T-cell (primary cell): ENCODE measurements around the gene RPTOR. TPM values are rescaled to one million over a fixed set of nuclear protein-coding genes. Genes with fewer than 3 reads are reported as not detected.

Source experiments
- ATAC-seq, 4 experiments: fragments of 200-7000 bp in 3 of 4; fragments of 150-1000 bp in 1 of 4; cut with Tn5 transposase; replicated peaks in 1 of 4; 1 replicate in 3 of 4; 2 replicates in 1 of 4; pipeline ENCODE4 v1.10.0; 2021; ENCODE audit warnings: moderate library complexity in 3 of 4, mild to moderate bottlenecking in 2 of 4, moderate number of reproducible peaks in 1 of 4
- CTCF ChIA-PET, 2 donors: fragments of 300-600 bp; sonication (Branson Sonifier 250); formaldehyde crosslinking; loops; one replicate each; lab custom pipeline; 2022; ENCODE audit warnings: antibody characterized with exemption in 2 of 2; lab: Charles Lee
- POLR2A ChIA-PET, 2 donors: fragments of 300-600 bp; sonication (Branson Sonifier 250); formaldehyde crosslinking; loops; one replicate each; lab custom pipeline; 2022; ENCODE audit warnings: antibody characterized with exemption in 2 of 2; lab: Charles Lee
- DNase-seq, 35 experiments: peaks; one replicate each; pipeline versions ENCODE4 v3.0.0 to v3.0.0-alpha.2; 2013 to 2023
- H3K27ac ChIP-seq: one replicate; pipeline ENCODE4 v1.5.1; 2013; ENCODE audit warnings: low read length
- H3K27me3 ChIP-seq, 2 experiments: replicated peaks in 1 of 2; 1 replicate in 1 of 2; 2 replicates in 1 of 2; pipeline versions ENCODE4 v1.6.1 to v1.7.0; 2013; ENCODE audit warnings: low read length in 1 of 2, mixed read lengths in 1 of 2; ENCODE audit not compliant: control insufficient read depth in 2 of 2, insufficient read depth in 2 of 2; ENCODE audit errors: extremely low read depth in 1 of 2
- H3K36me3 ChIP-seq, 2 donors: 1 replicate in 1 of 2; 2 replicates in 1 of 2; pipeline versions ENCODE4 v1.6.1 to v1.7.0; 2013; ENCODE audit warnings: low read length in 1 of 2; ENCODE audit not compliant: control insufficient read depth in 2 of 2, insufficient read depth in 1 of 2; ENCODE audit errors: extremely low read depth in 1 of 2
- H3K4me1 ChIP-seq, 2 experiments: 1 replicate in 1 of 2; 2 replicates in 1 of 2; pipeline versions ENCODE4 v1.6.1 to v1.7.0; 2013; ENCODE audit warnings: low read length in 2 of 2, mixed read lengths in 1 of 2; ENCODE audit not compliant: insufficient read depth in 2 of 2, control insufficient read depth in 1 of 2; ENCODE audit errors: extremely low read depth in 1 of 2
- H3K4me3 ChIP-seq, 2 donors: 1 replicate in 1 of 2; 2 replicates in 1 of 2; pipeline versions ENCODE4 v1.5.1 to v1.7.0; 2013; ENCODE audit warnings: mild to moderate bottlenecking in 2 of 2, low read length in 1 of 2, moderate library complexity in 1 of 2; ENCODE audit not compliant: control insufficient read depth in 1 of 2; ENCODE audit errors: extremely low read depth in 1 of 2
- H3K9me3 ChIP-seq: 2 replicates; pipeline ENCODE4 v1.7.0; 2013
- H3K27ac Mint-ChIP-seq, 2 donors: one replicate each; pipeline ENCODE4 v1.8.0; 2020 to 2021; ENCODE audit warnings: mild to moderate bottlenecking in 2 of 2, mixed read lengths in 2 of 2
- H3K27me3 Mint-ChIP-seq, 2 donors: one replicate each; pipeline ENCODE4 v1.8.0; 2021 to 2022; ENCODE audit warnings: mixed read lengths in 2 of 2
- H3K36me3 Mint-ChIP-seq: one replicate; pipeline ENCODE4 v1.8.0; 2021; ENCODE audit warnings: mixed read lengths
- H3K4me1 Mint-ChIP-seq, 3 donors: one replicate each; pipeline ENCODE4 v1.8.0; 2020 to 2022; ENCODE audit warnings: mixed read lengths in 3 of 3, mild to moderate bottlenecking in 1 of 3
- H3K4me3 Mint-ChIP-seq, 3 donors: one replicate each; pipeline ENCODE4 v1.8.0; 2020 to 2022; ENCODE audit warnings: mild to moderate bottlenecking in 3 of 3, mixed read lengths in 3 of 3, moderate library complexity in 3 of 3
- H3K9me3 Mint-ChIP-seq, 3 donors: one replicate each; pipeline ENCODE4 v1.8.0; 2020 to 2022; ENCODE audit warnings: mixed read lengths in 3 of 3
- WGBS: methylation state at CpG from one replicate; pipeline ENCODE4 v1.1.5; 2013; ENCODE audit warnings: missing lambda C conversion rate; ENCODE audit not compliant: insufficient coverage; 5-methylcytosine and 5-hydroxymethylcytosine counted together
- total RNA-seq, 35 experiments: library from RNA in 6 of 35; stranded (reverse) in 6 of 35; fragments of 120-200 nt in 1 of 35; gene quantifications; one replicate each; pipeline versions ENCODE4 v1.2.1 to v1.2.4 and lab custom pipeline; 2013 to 2026

Gene RPTOR
- total RNA-seq, 5 donors from 2014 or later (not counting 1 experiment from before 2014, with no cell fraction given): 59.4 to 76.8 (median 71.4) TPM

DNA sequence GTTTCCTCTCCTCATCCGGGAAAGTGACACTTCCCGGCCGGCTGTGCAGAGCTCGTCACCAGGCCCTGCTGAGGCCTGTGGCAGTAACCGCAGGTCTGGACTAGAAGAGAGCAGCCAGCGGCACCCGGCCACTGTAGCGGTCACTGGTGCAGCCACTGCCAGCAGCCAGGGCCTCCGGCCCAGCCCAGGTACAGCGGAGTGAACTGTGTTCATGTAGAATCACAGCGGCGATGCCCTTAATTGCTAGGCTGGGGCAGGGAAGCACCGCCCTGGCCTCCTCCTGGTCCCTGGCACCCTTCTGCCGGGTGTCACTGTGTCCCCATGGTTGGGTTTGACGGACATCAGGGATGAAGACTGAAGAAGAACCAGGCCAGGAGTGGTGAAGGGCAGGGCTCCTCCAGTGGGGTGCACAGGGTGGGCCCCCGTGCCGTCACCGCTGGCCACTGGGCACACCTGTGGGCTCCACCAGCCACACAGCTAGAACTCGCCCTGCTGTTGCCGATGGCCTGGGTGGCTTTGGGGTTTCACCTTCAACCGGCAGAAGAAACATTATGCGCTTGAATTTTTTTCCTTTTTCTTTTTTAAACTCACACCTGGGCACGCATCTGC lies 281.8 kb downstream of the RPTOR start:
- no peak for DNase-seq
- Mint-ChIP-seq H3K27me3 (no peaks in the 10 kb centered on the region), H3K27ac (no peak overlapping the region), H3K36me3 (peaks cover 24% of the 10 kb centered on the region), H3K9me3 (no peaks in the 10 kb centered on the region), H3K4me1 (peaks cover 12 to 21% (median 18%) of the 10 kb centered on the region in 3 donors), H3K4me3 (peak overlapping the region in 1 of 3 donors; percentile 23)
- ChIA-PET POLR2A (no interaction called here), CTCF (no interaction called here)
- no peak for ATAC-seq
- peaks cover 11 to 55% of the 10 kb centered on the region in 2 donors for H3K36me3 ChIP-seq
- no peak overlapping the region for H3K27ac ChIP-seq
- H3K4me1 ChIP-seq: peaks cover 0 to 11% of the 10 kb centered on the region in 2 experiments
- no peaks in the 10 kb centered on the region for H3K9me3 ChIP-seq
- 95% methylated on average over 22 of the region's 23 CpGs for WGBS
- H3K4me3 ChIP-seq: no peak overlapping the region
- no peaks in the 10 kb centered on the region for H3K27me3 ChIP-seq

DNA sequence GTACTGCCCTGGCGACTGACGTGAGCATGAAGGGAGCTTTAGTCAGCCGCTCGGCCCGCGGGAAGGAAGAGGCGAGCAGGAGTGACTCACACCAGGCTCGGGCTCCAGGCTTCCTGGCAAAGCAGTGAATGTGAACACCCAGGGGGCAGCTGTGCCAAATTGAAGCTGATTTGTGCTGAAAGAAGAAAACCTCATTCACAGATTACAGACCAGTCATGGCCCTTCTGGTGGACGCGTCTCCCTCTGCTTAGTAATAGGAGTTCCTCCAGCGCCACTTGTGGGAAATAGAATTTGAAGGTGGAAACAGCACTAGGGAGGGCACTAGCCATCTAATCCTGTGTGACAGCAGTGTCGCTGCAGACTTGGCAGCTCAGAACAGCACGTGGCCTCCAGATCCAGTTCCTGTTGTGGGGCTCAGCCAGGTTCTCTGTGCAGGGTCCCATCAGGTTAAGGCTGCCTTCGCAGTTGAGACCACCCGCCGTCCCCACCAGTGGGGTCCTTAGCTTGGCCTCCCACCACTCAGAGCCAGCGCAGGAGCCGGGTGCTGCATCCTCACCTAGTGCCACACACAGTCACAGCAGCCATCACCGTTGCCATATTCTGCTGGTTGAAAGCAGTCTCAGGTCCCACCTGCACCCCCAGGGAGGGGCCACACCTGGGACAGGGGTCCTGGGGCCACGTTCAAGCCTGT lies 282.5 kb downstream of the RPTOR start:
- WGBS: 91% methylated on average over 15 of the region's 20 CpGs
- H3K27me3 Mint-ChIP-seq: no peaks in the 10 kb centered on the region
- no peaks in the 10 kb centered on the region for H3K9me3 Mint-ChIP-seq
- Histone ChIP-seq H3K4me1 (peaks cover 2 to 16% of the 10 kb centered on the region in 2 experiments), H3K27ac (no peak overlapping the region), H3K9me3 (no peaks in the 10 kb centered on the region), H3K27me3 (no peaks in the 10 kb centered on the region), H3K36me3 (peaks cover 11 to 52% of the 10 kb centered on the region in 2 donors), H3K4me3 (no peak overlapping the region)
- H3K36me3 Mint-ChIP-seq: peaks cover 18% of the 10 kb centered on the region
- ChIA-PET CTCF (no interaction called here), POLR2A (no interaction called here)
- DNase-seq (no peak), ATAC-seq (peak in 1 of 4 experiments; percentile 39)
- no peak overlapping the region for H3K27ac Mint-ChIP-seq
- H3K4me3 Mint-ChIP-seq: peak overlapping the region in 1 of 3 donors; percentile 23
- peaks cover 18 to 28% (median 19%) of the 10 kb centered on the region in 3 donors for H3K4me1 Mint-ChIP-seq

DNA sequence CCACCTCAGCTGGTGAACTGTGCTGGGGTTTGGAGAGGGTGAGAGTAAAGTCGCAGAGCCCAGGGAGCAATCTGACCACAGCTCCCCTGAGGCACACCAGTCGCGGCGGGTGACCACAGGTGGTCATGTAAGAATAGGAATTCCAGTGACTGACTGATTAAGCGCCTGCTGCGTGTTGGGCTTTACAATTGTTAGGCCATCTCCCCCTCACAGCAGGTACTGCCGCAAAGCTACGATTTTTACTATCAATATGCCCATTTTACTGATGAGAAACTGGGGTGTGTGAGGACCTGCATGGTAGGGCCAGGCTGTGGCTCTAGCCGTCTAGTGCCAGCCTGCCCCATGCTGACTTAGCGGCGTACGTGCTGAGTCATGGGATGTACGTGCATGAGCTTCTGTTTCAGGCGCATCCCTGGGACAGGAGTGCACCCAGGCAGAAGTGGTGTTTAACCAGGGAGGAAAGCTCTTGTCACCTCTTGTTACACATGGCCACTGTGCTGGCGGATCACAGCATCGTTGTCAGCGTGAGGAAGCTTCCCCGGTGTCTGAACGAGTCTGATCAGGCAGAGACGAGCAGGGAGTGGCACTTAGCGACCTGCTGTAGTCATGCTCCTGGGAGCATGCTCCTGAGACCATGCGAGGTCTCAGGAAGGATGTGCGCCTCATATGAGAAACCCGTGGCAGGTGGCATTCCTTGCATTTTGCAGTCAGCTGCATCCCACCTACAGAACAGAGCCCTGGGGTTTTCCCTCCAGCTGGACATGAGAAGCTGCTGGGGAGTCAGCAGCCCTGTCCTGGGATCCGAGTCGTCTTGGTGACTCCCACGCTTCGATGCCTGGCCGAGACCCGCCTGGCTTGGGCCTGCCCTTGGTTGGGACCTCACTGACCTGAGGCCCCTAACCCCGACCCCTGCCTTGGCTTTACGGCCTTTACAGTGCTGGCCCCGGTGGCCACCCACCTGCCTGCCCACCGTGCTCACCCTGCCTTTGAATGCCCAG lies 283.3 kb downstream of the RPTOR start:
- DNase-seq (no peak), ATAC-seq (no peak)
- Histone ChIP-seq H3K27ac (no peak overlapping the region), H3K9me3 (no peaks in the 10 kb centered on the region), H3K27me3 (no peaks in the 10 kb centered on the region), H3K4me3 (no peak overlapping the region), H3K4me1 (peaks cover 9 to 24% of the 10 kb centered on the region in 2 experiments), H3K36me3 (peaks cover 10 to 44% of the 10 kb centered on the region in 2 donors)
- POLR2A ChIA-PET: no interaction called here
- H3K4me1 Mint-ChIP-seq: peaks cover 20 to 34% (median 25%) of the 10 kb centered on the region in 3 donors
- no peak overlapping the region for H3K27ac Mint-ChIP-seq
- whole genome bisulfite sequencing: 94% methylated on average over 26 of the region's 34 CpGs
- no peaks in the 10 kb centered on the region for H3K9me3 Mint-ChIP-seq
- CTCF ChIA-PET: no interaction called here
- no peak overlapping the region for H3K4me3 Mint-ChIP-seq
- no peaks in the 10 kb centered on the region for H3K27me3 Mint-ChIP-seq
- H3K36me3 Mint-ChIP-seq: peaks cover 12% of the 10 kb centered on the region

DNA sequence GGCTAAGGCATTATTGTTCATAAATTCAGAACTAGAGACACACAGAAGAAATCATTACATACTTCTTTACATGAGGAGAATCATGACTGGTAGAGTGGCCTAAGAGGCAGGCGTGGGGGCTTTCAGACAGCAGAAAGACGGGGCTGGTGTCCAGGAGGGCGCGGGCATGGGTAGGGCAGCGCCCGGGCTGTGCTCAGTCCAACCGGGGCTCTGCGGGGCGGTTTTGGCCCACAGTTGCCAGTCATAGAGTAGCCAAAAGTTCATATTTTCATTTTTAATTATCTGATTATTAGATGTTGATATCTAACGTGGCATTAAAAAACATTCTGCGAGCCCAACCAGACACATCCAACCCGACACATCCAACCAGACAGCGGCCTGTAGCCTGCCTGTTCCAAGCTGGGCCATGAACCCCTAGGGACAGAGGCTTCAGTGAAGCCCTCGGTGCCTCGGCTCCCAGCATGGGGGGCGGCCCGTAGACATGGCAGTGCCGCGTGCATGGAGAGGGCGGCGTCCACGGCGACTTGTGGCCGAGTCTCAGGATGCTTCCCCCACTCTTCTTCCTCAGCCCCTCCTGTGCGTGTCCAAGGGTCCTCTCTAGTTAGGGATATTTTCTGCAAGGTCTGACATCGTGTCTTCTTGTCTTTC lies 284.7 kb downstream of the RPTOR start:
- H3K9me3 Mint-ChIP-seq: no peaks in the 10 kb centered on the region
- CTCF ChIA-PET: no interaction called here
- peaks cover 8 to 32% of the 10 kb centered on the region in 2 donors for H3K36me3 ChIP-seq
- no peak overlapping the region for H3K4me3 Mint-ChIP-seq
- peaks cover 9 to 33% of the 10 kb centered on the region in 2 experiments for H3K4me1 ChIP-seq
- no peak overlapping the region for H3K27ac ChIP-seq
- H3K27me3 ChIP-seq: no peaks in the 10 kb centered on the region
- peaks cover 7% of the 10 kb centered on the region for H3K36me3 Mint-ChIP-seq
- no peak overlapping the region for H3K27ac Mint-ChIP-seq
- 95% methylated on average over 6 of the region's 26 CpGs for WGBS
- DNase-seq (no peak), ATAC-seq (no peak)
- POLR2A ChIA-PET: no interaction called here
- peaks cover 24 to 43% (median 34%) of the 10 kb centered on the region in 3 donors for H3K4me1 Mint-ChIP-seq
- no peaks in the 10 kb centered on the region for H3K9me3 ChIP-seq
- no peaks in the 10 kb centered on the region for H3K27me3 Mint-ChIP-seq
- no peak overlapping the region for H3K4me3 ChIP-seq

DNA sequence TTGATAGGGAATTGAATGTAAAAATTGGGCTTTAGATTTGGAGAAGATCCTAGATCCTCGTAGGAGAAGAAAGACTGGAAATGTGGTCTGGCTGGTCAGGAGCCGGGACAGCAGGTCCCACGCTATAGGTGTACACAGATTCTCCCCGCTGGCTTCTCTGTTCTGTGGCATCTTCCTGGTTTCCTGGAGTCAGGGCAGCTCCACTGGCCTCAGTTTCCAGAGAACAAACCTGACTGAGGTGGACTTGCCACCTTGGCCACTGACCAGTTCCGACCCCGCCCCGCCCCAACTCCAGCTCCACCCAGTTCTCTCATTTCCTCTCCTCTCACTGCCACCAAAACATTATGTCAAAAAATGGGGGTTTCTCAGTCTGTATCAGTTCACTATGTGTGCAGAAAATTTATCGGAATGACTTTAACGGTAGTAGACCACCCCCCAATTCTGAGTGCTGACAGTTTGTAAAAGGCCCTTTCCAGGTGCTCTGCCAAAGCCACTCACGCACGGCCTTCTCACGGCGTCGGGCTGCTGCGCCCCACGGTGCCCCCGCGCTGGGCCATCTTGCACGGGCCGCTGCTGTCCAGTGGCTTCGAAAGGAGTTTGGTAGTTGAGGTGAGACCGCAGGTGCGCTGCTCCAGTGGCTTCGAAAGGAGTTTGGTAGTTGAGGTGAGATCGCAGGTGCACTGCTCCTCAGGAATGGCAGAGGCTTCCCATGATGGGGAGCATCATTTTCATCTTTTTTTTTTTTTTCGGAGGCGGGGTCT lies 285.6 kb downstream of the RPTOR start:
- POLR2A ChIA-PET: no interaction called here
- Histone ChIP-seq H3K4me3 (no peak overlapping the region), H3K36me3 (peaks cover 8 to 25% of the 10 kb centered on the region in 2 donors), H3K4me1 (peaks cover 9 to 33% of the 10 kb centered on the region in 2 experiments), H3K27ac (no peak overlapping the region), H3K27me3 (no peaks in the 10 kb centered on the region), H3K9me3 (no peaks in the 10 kb centered on the region)
- H3K36me3 Mint-ChIP-seq: peaks cover 9% of the 10 kb centered on the region
- CTCF ChIA-PET: no interaction called here
- H3K9me3 Mint-ChIP-seq: no peaks in the 10 kb centered on the region
- whole genome bisulfite sequencing: over 99% methylated on average over 17 of the region's 27 CpGs
- DNase-seq (peak in 1 of 35 experiments; percentile 8), ATAC-seq (no peak)
- no peak overlapping the region for H3K27ac Mint-ChIP-seq
- H3K4me3 Mint-ChIP-seq: no peak overlapping the region
- H3K27me3 Mint-ChIP-seq: no peaks in the 10 kb centered on the region
- H3K4me1 Mint-ChIP-seq: peaks cover 24 to 47% (median 34%) of the 10 kb centered on the region in 3 donors
